HepG2 (cell line): ENCODE measurements around the gene IP6K3. TPM values are rescaled to one million over a fixed set of nuclear protein-coding genes. Genes with fewer than 3 reads are reported as not detected.

Experiments used
- ATAC-seq: fragments of 200-7000 bp; cut with Tn5 transposase; 3 replicates; pipeline ENCODE4 v1.9.1; 2020; ENCODE audit warnings: mild to moderate bottlenecking, moderate library complexity
- BruUV-seq: library from RNA; stranded (reverse); fragments of 400-500 nt; replicated peaks from 2 replicates; lab custom pipeline; 2021; lab: Mats Ljungman, UMichigan
- CTCF ChIA-PET: fragments of 300-600 bp; formaldehyde crosslinking; extraction: SDS; loops from one replicate; lab custom pipeline; 2021; ENCODE audit warnings: low total read pairs, inconsistent platforms, low intra/inter-chr PET ratio; lab: Yijun Ruan, JAX
- POLR2A ChIA-PET: fragments of 350-600 bp; sonication (Branson Sonifier 250); formaldehyde crosslinking; loops from one replicate; lab custom pipeline; 2020; ENCODE audit warnings: antibody characterized with exemption, inconsistent platforms; lab: Yijun Ruan, JAX
- DNase-seq: peaks from one replicate; pipeline ENCODE4 v3.0.0-alpha.2; 2015; ENCODE audit warnings: low spot score
- FAIRE-seq: peaks from 3 replicates; lab custom pipeline; 2011; peaks lifted over from hg19 to GRCh38; lab: Jason Lieb, UNC
- H2AFZ ChIP-seq: one replicate; pipeline ENCODE4 v1.6.1; 2011; ENCODE audit warnings: low read length, inconsistent platforms
- H3K27ac ChIP-seq: fragments of 300-600 bp; 3 replicates; pipeline ENCODE4 v1.8.0; 2011; ENCODE audit warnings: mixed run types, mild to moderate bottlenecking, mixed read lengths, low read length, inconsistent platforms; ENCODE audit not compliant: insufficient read depth; ENCODE audit errors: extremely low read length
- H3K27me3 ChIP-seq, 2 experiments: fragments of 200-600 bp in 1 of 2; 2 replicates in 1 of 2; 3 replicates in 1 of 2; pipeline versions ENCODE4 v1.6.0 to v1.8.0; 2011; ENCODE audit warnings: low read length in 2 of 2, mild to moderate bottlenecking in 2 of 2, moderate library complexity in 2 of 2, inconsistent platforms in 1 of 2; ENCODE audit not compliant: insufficient read depth in 2 of 2, control insufficient read depth in 1 of 2
- H3K36me3 ChIP-seq, 2 experiments: fragments of 200-600 bp in 1 of 2; replicated peaks in 1 of 2; 2 replicates in 1 of 2; 3 replicates in 1 of 2; pipeline versions ENCODE4 v1.5.1 to v1.8.0; 2011; ENCODE audit warnings: low read length in 2 of 2, inconsistent platforms in 1 of 2; ENCODE audit not compliant: insufficient read depth in 2 of 2, control insufficient read depth in 1 of 2
- H3K4me1 ChIP-seq: 2 replicates; pipeline ENCODE4 v1.5.1; 2012; ENCODE audit warnings: low read length, inconsistent platforms; ENCODE audit not compliant: insufficient read depth
- H3K4me2 ChIP-seq: 2 replicates; pipeline ENCODE4 v1.6.0; 2011; ENCODE audit warnings: low read depth, low read length, inconsistent platforms
- H3K4me3 ChIP-seq, 3 experiments: fragments of 200-600 bp in 1 of 3; sonication (generic), shearing (Covaris generic) in 1 of 3; replicated peaks in 1 of 3; 2 replicates each; pipeline ENCODE4 v1.5.1; 2011 to 2016; ENCODE audit warnings: low read length in 3 of 3, inconsistent platforms in 2 of 3, low read depth in 2 of 3, mild to moderate bottlenecking in 2 of 3, control low read depth in 1 of 3, mixed read lengths in 1 of 3; ENCODE audit not compliant: insufficient read depth in 1 of 3
- H3K79me2 ChIP-seq: one replicate; pipeline ENCODE4 v1.6.1; 2011; ENCODE audit warnings: low read length, inconsistent platforms; ENCODE audit not compliant: insufficient read depth
- H3K9ac ChIP-seq: 2 replicates; pipeline ENCODE4 v1.6.0; 2011; ENCODE audit warnings: mild to moderate bottlenecking, low read depth, low read length, inconsistent platforms; ENCODE audit not compliant: insufficient read depth
- H3K9me3 ChIP-seq: 2 replicates; pipeline ENCODE4 v1.5.1; 2012; ENCODE audit warnings: mild to moderate bottlenecking, low read length
- H4K20me1 ChIP-seq: 2 replicates; pipeline ENCODE4 v1.6.0; 2011; ENCODE audit warnings: inconsistent platforms, mild to moderate bottlenecking, low read length, moderate library complexity; ENCODE audit not compliant: insufficient read depth
- ETV5 ChIP-seq: IDR thresholded peaks from 2 replicates; pipeline ENCODE4 v1.6.1; 2018; ENCODE audit warnings: missing biosample characterization, missing genetic modification reagents, inconsistent platforms, borderline replicate concordance
- HMG20B ChIP-seq: conservative IDR thresholded peaks from 2 replicates; pipeline ENCODE4 v1.6.1; 2016; ENCODE audit warnings: missing genetic modification reagents, missing compliant biosample characterization
- HMGA1 ChIP-seq: sonication (generic); formaldehyde crosslinking; conservative IDR thresholded peaks from 2 replicates; pipeline ENCODE4 v1.4.0; 2020; ENCODE audit warnings: missing genetic modification reagents
- PHF5A ChIP-seq: IDR thresholded peaks from one replicate; pipeline ENCODE4 v1.6.1; 2018; ENCODE audit warnings: low read depth, missing genetic modification reagents; ENCODE audit not compliant: unreplicated experiment
- WIZ ChIP-seq: sonication (generic); formaldehyde crosslinking; IDR thresholded peaks from 2 replicates; pipeline ENCODE4 v1.5.1; 2020; ENCODE audit warnings: mild to moderate bottlenecking, missing genetic modification reagents
- ZNF468 ChIP-seq: sonication (generic); formaldehyde crosslinking; IDR thresholded peaks from 2 replicates; pipeline ENCODE4 v1.8.0; 2022; ENCODE audit warnings: mild to moderate bottlenecking, moderate library complexity, missing genetic modification reagents
- ZNF792 ChIP-seq: IDR thresholded peaks from 2 replicates; pipeline ENCODE4 v1.6.1; 2016
- WGBS: methylation state at CpG from one replicate; pipeline ENCODE4 v1.1.6; 2017; ENCODE audit warnings: low lambda C conversion rate; 5-methylcytosine and 5-hydroxymethylcytosine counted together
- in situ Hi-C: cut with HindIII; loops from 2 replicates; pipeline ENCODE4 v1.10.0; 2017; ENCODE audit warnings: low pct_unique_long_range_greater_than_20kb; ENCODE audit not compliant: extremely low pct_ligation_motif_present
- intact Hi-C: fragments of 100-400 bp; cut with micrococcal nuclease; formaldehyde crosslinking; loops from one replicate; pipeline ENCODE4 v1.10.0; 2022; ENCODE audit not compliant: unreplicated experiment
- polyA plus RNA-seq, 8 experiments: library from polyadenylated mRNA; depleted of rRNA in 3 of 8; stranded (reverse) in 7 of 8; unstranded in 1 of 8; fragments of >200 nt; fragmentation: Illumina TruSeq in 4 of 8; extraction: Trizol in 4 of 8; gene quantifications; 2 replicates each; pipeline versions ENCODE4 v1.2.1 to v1.2.3, GENCODE V29; 2011 to 2016; ENCODE audit warnings: low read depth in 4 of 8, missing spikeins in 1 of 8, mixed read lengths in 1 of 8; ENCODE audit not compliant: insufficient read depth in 1 of 8
- total RNA-seq, 5 experiments: library from RNA; depleted of rRNA; stranded (reverse); fragments of >200 nt; fragmentation: Illumina TruSeq; extraction: Trizol; gene quantifications; 2 replicates each; pipeline ENCODE4 v1.2.3, GENCODE V29; 2016; ENCODE audit warnings: low read depth in 1 of 5

Gene IP6K3
- total and polyA plus RNA-seq, 2 of the 13 experiments (the other 11 are each of a cell fraction or from before 2014, with no cell fraction given): 0.11 to 0.18 TPM

DNA sequence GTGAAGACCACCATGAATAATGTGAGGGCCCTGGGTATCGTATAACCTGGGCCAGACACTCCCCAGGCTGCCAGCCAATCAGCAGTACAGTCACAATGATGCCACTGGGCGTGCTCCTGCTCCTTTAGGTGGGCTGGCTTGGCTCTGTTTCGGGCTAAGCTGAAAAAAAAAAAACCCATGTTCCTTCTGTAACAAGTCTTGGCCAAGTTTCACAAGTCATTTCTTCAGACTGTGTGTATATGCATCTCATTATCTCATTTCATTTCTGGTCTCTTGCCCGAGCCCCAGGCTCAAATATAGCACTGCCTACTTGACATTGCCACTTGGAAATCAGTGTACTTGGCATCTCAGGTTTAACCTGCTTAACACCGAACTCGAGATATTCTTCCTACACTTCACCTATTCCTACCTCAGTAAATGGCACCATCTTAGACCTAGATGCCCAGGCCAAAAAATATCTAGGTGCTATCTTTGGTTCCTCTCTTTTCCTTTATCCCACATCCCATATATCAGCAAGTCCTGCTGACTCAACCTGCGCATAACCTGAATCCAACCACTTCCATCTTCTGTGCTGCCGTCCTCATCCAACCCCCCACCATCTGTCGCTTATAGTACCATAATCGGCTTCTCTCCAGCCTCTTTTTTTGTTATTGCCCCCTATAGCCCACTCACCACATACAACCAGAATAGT lies 37.0 kb downstream of the IP6K3 start:
- Histone ChIP-seq H3K4me2 (peak overlapping the region; percentile 85), H3K9ac (no peak overlapping the region), H3K36me3 (peaks cover 3 to 23% of the 10 kb centered on the region in 2 experiments; a peak in 4 of 5 replicates), H3K9me3 (no peaks in the 10 kb centered on the region), H3K4me3 (no peak overlapping the region), H2AFZ (no peak overlapping the region), H3K79me2 (peaks cover 17% of the 10 kb centered on the region), H3K27me3 (no peaks in the 10 kb centered on the region; a peak in 1 of 5 replicates), H3K27ac (no peak overlapping the region), H4K20me1 (no peaks in the 10 kb centered on the region; the same call in 1 of the 2 replicates), H3K4me1 (peaks cover 61% of the 10 kb centered on the region)
- DNase-seq (no peak), FAIRE-seq (no peak), ATAC-seq (no peak)
- intact Hi-C loops (loop anchor here (10.0 kb wide), 1 partner anchor 75 kb away; no protein-coding TSS in a partner anchor), in situ Hi-C loops (loop anchor here (5.0 kb wide), 1 partner anchor 53 kb away; no protein-coding TSS in a partner anchor)
- CTCF ChIA-PET: no interaction called here
- BruUV-seq: no TSS peak
- 99% methylated on average over 10 of the region's 10 CpGs for WGBS
- POLR2A ChIA-PET: interaction anchor here (1.0 to 2.6 kb wide), 4 partner anchors 30 to 88 kb away, joined by 3 to 34 read pairs (median 26); partner anchors contain the start of genes IP6K3 and ITPR3
- TF ChIP-seq WIZ (CRISPR knock-in tag) (no peak), HMGA1 (CRISPR knock-in tag) (no peak), HMG20B (no peak), ETV5 (CRISPR knock-in tag) (0 out of 2 replicates have a peak, but pooled peaks have one; percentile 10), ZNF468 (CRISPR knock-in tag) (no peak), ZNF792 (no peak), PHF5A (CRISPR knock-in tag) (no peak)
